CD4-positive, alpha-beta T cell treated with Interleukin-4 for 4 hours (primary cell): Measurements from ENCODE around the gene MEGF11.

Source experiments
- DNase-seq: peaks from one replicate; pipeline ENCODE4 v3.0.0-alpha.2; 2020

MEGF11 gene

GRCh38 chr15:65929573-65929972, 324.0 kb downstream of the MEGF11 start:
- DNase-seq = no peak

- DNase-seq = no peak
Measured at GRCh38 chr15:65927545-65927944, 326.0 kb downstream of the MEGF11 start.

- DNase-seq = no peak
Measured at GRCh38 chr15:65926899-65927298, 326.7 kb downstream of the MEGF11 start.

GRCh38 chr15:65926459-65926858, 327.1 kb downstream of the MEGF11 start:
- no peak for DNase-seq

GRCh38 chr15:65925338-65925737, 328.2 kb downstream of the MEGF11 start:
- no peak for DNase-seq

GRCh38 chr15:65924004-65924403, 329.5 kb downstream of the MEGF11 start:
- no peak for DNase-seq

- no peak for DNase-seq
Measured at GRCh38 chr15:65923264-65923663, 330.3 kb downstream of the MEGF11 start.

GRCh38 chr15:65922621-65923020, 330.9 kb downstream of the MEGF11 start:
- DNase-seq = no peak

- no peak for DNase-seq
Measured at GRCh38 chr15:65921780-65922179, 331.8 kb downstream of the MEGF11 start.

- no peak for DNase-seq
Measured at GRCh38 chr15:65920825-65921309, 332.7 kb downstream of the MEGF11 start.

GRCh38 chr15:65920121-65920520, 333.4 kb downstream of the MEGF11 start:
- no peak for DNase-seq

GRCh38 chr15:65919353-65919752, 334.2 kb downstream of the MEGF11 start:
- no peak for DNase-seq

GRCh38 chr15:65918945-65919344, 334.6 kb downstream of the MEGF11 start:
- no peak for DNase-seq

- no peak for DNase-seq
Measured at GRCh38 chr15:65918357-65918920, 335.1 kb downstream of the MEGF11 start.

- no peak for DNase-seq
Measured at GRCh38 chr15:65917936-65918335, 335.6 kb downstream of the MEGF11 start.

- no peak for DNase-seq
Measured at GRCh38 chr15:65917407-65917756, 336.2 kb downstream of the MEGF11 start.

- peak; percentile 36 for DNase-seq
Measured at GRCh38 chr15:65916664-65917406, 336.7 kb downstream of the MEGF11 start.

- DNase-seq = no peak
Measured at GRCh38 chr15:65916041-65916663, 337.4 kb downstream of the MEGF11 start.

GRCh38 chr15:65914981-65915925, 338.3 kb downstream of the MEGF11 start:
- DNase-seq = no peak

- no peak for DNase-seq
Measured at GRCh38 chr15:65914386-65914785, 339.2 kb downstream of the MEGF11 start.

- no peak for DNase-seq
Measured at GRCh38 chr15:65913631-65914199, 339.8 kb downstream of the MEGF11 start.

GRCh38 chr15:65912235-65912634, 341.3 kb downstream of the MEGF11 start:
- no peak for DNase-seq

- no peak for DNase-seq
Measured at GRCh38 chr15:65910341-65910740, 343.2 kb downstream of the MEGF11 start.
